GM19395 (cell line): Measurements from ENCODE around the gene C12orf76.
"Not testable (repeated sequence)": the region's sequence is repeated elsewhere in the genome, so short reads cannot be mapped to it uniquely, and the experiment has no call there.

ENCODE experiments used
- ATAC-seq: cut with Tn5 transposase; IDR thresholded peaks from one replicate; pipeline ENCODE4 v1.9.1; 2021; ENCODE audit warnings: mild to moderate bottlenecking, moderate library complexity; ENCODE audit not compliant: unreplicated experiment

C12orf76 gene

DNA sequence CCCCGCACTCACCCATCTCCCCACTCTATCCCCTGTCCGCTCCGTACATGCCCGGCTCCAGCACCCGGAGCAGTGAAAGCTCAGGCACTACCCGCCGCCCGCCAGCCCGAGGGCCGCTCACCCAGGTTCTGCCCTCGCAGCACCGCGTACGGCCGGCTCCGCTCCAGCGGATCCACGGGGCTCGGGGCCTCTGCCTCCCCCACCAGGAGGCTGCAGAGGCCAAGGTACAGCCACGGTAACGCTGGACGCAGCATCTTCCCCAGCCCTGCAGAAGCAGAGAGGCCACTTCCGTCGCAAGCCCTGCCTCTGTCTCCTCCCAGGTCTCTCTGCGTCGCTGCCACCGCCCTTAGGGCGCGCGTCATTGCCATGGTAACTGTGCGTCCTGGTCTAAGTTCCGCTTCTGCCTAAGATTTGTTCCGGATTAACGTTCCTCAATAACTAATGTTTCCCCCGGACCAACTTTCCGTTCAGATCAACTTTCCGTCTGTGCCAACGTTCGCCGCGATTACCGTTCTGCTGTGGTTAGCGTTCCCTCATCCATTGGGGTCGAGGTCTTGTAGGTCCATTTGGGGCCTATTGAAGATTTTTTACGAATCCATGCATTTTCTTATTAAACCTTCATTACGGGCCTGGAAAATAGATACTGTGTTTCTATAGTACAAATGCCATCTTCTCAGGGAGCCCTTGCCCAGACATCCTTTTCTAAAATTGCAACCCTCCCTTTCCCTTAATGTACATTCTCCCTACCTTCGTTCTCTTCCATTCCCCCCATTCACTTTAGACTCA is at the start of gene C12orf76:
Gene C12orf76 (minus strand): TSS at position 281 of the 786 bp plus-strand sequence. CDS start 27 bp downstream, at position 254.
- ATAC-seq: peak; percentile 99

GRCh38 chr12:110093631-110094311 is 45.4 kb upstream of the C12orf76 start:
- ATAC-seq: no peak

- no peak for ATAC-seq
Measured at GRCh38 chr12:110091136-110091711, 42.9 kb upstream of the C12orf76 start.

DNA sequence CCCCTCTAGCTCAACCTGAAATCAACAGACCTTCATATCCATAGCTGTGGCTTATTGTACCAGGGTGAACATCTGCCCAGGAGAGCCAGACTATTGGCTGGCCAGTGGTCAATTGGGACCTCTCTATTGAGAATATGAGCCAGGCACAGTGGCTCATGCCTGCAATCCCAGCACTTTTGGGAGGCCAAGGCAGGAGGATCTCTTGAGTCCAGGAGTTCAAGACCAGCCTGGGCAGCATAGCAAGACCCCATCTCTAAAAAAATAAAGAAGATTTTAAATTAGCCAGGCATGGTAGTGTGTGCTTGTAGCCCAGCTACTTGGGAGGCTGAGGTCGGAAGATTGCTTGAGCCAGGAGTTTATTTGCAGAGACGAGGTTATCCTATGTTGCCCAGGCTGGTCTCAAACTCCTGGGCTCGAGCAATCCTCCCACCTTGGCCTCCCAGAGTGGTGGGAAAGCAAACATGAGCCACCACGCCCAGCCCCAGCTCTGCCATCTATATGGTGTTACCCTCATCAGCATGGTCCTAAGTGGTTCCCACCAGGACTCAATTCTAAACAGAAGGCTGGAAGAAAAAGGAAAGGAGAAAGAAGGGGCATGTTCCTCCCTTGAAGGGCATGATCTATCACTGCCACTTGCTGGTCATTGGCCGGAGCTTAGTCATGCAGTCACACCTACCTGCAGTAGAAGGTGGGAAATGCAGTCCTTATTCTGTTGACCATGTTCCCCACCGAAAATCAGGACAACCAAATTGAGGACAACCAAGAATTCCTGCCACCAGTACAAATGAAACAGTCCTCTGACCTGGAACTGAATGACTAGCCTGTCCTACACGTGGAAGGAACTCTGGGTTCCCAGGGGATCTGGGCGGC is 42.2 kb upstream of the C12orf76 start:
- no peak for ATAC-seq

GRCh38 chr12:110088936-110089335 is 40.6 kb upstream of the C12orf76 start:
- ATAC-seq: no peak

- ATAC-seq: not testable (repeated sequence)
Measured at GRCh38 chr12:110088216-110088615, 39.9 kb upstream of the C12orf76 start.

- no peak for ATAC-seq
Measured at GRCh38 chr12:110084314-110085015, 36.1 kb upstream of the C12orf76 start.

GRCh38 chr12:110080410-110080809 is 32.1 kb upstream of the C12orf76 start:
- no peak for ATAC-seq

GRCh38 chr12:110079477-110080400 is 31.4 kb upstream of the C12orf76 start:
- peak; percentile 88 for ATAC-seq

- no peak for ATAC-seq
Measured at GRCh38 chr12:110077800-110078199, 29.5 kb upstream of the C12orf76 start.

DNA sequence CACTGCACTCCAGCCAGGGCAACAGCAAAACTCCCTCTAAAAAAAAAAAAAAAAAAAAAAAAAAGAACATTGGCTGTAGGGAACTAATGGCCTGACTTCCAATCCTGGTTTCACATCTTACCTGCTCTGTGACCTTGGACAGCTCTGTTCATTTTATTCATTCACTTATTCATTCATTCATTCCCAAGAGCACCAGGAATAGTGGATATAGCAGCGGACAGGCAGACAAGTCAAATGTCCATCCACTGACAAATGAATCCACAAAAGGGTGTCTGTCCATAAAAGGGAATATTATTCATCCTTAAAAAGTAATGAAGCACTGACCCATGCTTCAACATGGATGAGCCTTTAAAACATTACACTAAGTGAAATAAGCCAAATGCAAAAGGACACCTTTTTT is 27.6 kb upstream of the C12orf76 start:
- no peak for ATAC-seq

GRCh38 chr12:110074089-110074488 is 25.8 kb upstream of the C12orf76 start:
- ATAC-seq: no peak

DNA sequence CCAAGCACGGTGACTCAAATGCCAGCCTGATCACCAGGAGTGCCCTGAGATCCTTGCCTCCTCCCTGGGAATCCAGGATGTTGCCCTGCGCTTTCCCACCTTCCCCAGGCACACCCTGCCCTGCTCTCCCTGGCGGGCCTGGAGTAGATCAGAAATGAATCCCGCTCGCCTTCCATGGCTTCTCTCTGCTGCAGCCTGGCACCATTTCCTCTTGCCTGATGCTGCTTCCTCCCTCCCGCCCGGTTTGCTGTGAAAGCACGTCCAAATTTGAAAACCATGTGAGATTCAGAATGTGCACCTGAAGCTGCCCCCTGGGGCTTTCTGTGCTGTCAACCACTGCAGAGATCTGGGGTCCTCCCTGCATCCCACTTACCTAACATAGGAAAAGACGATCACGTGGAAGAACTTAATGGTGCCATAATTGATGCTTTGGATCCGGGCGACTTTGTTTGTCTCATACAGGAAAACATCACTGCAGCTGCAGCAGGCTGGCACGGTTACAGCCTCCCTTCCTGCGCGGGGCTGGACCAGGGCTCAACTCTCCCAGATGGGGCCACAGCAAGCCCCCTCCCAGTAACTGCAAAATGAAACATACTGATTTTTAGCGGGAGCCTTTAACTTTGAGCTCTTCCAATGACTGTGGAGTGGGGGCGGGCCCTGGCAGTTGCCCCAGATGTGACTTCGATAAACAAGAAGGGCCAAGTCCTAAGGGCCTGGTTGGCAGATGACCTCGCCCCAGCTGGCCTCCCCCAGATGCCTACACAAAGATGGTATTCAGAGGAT is 24.9 kb upstream of the C12orf76 start:
- no peak for ATAC-seq

GRCh38 chr12:110072636-110073035 is 24.3 kb upstream of the C12orf76 start:
- not testable (repeated sequence) for ATAC-seq

DNA sequence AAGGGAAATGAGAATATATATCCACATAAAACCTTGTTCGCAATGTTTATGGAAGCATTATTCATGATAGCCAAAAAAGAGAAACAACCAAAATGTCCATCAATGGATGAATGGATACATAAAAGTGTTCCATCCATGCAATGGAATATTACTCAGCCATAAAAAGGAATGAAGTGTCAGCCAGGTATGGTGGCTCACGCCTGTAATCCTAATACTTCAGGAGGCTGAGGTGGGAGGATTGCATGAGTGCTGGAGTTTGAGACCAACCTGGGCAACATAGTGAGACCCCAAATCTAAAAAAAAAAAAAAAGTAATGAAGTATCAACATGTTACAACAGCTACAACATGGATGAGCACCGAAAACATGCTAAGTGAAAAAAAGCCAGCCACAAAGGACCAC is 23.6 kb upstream of the C12orf76 start:
- ATAC-seq: no peak

- no peak for ATAC-seq
Measured at GRCh38 chr12:110071504-110071903, 23.2 kb upstream of the C12orf76 start.

GRCh38 chr12:110068654-110069053 is 20.3 kb upstream of the C12orf76 start:
- ATAC-seq: no peak

GRCh38 chr12:110068115-110068514 is 19.8 kb upstream of the C12orf76 start:
- not testable (repeated sequence) for ATAC-seq
